ENCODE measurements around the gene GUK1. TPM values are rescaled to one million over a fixed set of nuclear protein-coding genes. Genes with fewer than 3 reads are reported as not detected.

The GUK1 gene
- total and polyA plus RNA-seq, 7 donors: 90.2 to 271 (median 122) TPM

DNA sequence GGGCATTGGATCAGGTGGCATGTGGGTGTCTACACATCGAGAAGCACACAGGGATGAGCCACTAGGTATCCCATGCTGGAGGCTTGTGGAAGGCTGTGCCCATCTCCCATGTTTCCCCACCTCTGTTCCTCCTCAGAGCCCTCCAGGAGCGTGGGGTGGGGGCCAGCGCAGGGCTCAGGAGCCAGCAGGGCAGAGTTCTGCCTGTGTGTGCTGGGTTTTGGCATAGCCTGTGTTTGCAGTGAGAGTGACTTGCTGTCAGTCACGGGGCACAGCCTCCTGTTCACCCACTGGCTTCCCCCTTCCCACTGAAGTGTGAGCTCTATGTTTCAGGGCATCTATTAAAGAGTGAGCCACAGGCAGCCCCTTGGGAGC, 35.9 kb downstream of the GUK1 start:
- Histone ChIP-seq H3K27ac (no peak overlapping the region), H3K27me3 (ENCODE audit: insufficient read depth in 3 of 3, low read length in 2 of 3) (no peaks in the 10 kb centered on the region), H3K4me1 (peaks cover 4% of the 10 kb centered on the region), H3K4me3 (no peak overlapping the region), H3K36me3 (ENCODE audit: insufficient read depth in 1 of 2, low read depth in 1 of 2) (peaks cover 0 to 12% of the 10 kb centered on the region in 2 donors), H3K9me3 (no peaks in the 10 kb centered on the region)
- DNase-seq (no peak), ATAC-seq (no peak)
- 96 to 100% (median 97%) methylated on average over 2 to 4 of the region's 4 CpGs for WGBS, 3 donors
- TF ChIP-seq, protein P1, sequence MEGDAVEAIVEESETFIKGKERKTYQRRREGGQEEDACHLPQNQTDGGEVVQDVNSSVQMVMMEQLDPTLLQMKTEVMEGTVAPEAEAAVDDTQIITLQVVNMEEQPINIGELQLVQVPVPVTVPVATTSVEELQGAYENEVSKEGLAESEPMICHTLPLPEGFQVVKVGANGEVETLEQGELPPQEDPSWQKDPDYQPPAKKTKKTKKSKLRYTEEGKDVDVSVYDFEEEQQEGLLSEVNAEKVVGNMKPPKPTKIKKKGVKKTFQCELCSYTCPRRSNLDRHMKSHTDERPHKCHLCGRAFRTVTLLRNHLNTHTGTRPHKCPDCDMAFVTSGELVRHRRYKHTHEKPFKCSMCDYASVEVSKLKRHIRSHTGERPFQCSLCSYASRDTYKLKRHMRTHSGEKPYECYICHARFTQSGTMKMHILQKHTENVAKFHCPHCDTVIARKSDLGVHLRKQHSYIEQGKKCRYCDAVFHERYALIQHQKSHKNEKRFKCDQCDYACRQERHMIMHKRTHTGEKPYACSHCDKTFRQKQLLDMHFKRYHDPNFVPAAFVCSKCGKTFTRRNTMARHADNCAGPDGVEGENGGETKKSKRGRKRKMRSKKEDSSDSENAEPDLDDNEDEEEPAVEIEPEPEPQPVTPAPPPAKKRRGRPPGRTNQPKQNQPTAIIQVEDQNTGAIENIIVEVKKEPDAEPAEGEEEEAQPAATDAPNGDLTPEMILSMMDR (IDR thresholded peaks at IDR 0.05): no peak
- intact Hi-C loops (cut with DNase I): no loop called here

DNA sequence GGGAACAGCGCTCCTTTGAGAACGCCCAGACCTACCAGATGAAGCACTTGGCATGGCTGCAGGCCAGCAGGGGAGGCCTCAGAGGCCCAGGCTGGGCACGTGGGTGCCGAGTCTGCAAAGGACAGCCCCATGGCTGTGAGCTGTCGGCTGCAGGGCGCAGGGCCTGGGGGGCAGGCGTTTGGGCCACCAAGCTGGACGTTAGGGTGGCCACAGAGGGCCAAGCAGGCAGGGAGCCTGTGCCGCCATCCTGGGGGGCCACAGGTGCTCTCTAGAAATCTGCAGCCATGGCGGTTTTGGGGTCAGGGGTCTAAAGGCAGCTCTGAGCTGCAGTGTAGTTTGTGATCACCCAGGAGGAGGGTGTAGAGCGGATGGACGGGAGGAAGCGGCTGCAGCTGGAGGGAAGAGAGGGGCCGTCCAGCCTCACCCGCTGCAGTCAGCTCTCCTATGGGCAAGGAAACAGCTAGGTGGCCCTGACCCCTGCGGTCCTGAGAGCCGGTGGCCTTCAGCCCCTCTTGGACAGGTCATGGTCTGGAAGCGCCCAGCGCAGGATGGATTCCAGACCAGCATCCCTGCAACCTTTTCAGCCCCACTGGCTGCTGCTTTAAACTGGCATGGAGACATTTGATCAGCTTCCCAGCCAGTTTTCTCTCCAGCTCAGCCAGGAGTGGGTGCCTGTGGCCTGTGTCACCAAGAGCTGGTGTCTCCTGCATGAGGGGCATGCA, 36.5 kb downstream of the GUK1 start:
- DNase-seq (no peak), ATAC-seq (no peak)
- peaks cover 4% of the 10 kb centered on the region for H3K4me1 ChIP-seq
- peaks cover 0 to 12% of the 10 kb centered on the region in 2 donors for H3K36me3 ChIP-seq (ENCODE audit: insufficient read depth in 1 of 2, low read depth in 1 of 2)
- TF ChIP-seq, protein P1 (IDR thresholded peaks at IDR 0.05): no peak
- no peaks in the 10 kb centered on the region for H3K9me3 ChIP-seq
- H3K4me3 ChIP-seq: no peak overlapping the region
- H3K27me3 ChIP-seq (ENCODE audit: insufficient read depth in 3 of 3, low read length in 2 of 3): no peaks in the 10 kb centered on the region
- H3K27ac ChIP-seq: no peak overlapping the region
- intact Hi-C loops (cut with DNase I): no loop called here
- 88 to 90% (median 90%) methylated on average over 19 of the region's 19 CpGs for WGBS, 3 donors

DNA sequence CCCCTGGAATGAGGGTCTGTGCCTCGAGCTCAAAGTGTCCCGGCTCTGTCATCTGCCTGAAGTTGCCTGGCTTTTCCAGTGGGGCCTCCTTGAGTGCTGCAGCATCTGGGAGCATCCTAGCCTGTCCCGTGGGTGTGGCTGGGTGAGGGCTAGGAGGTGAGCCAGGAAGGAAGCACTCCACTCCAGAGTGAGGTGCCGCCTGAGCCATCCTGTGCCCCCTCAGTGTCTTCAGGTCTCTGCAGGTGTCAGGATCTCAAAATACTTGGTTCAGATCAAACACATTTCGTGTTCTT, 37.0 kb downstream of the GUK1 start:
- TF ChIP-seq, protein P1 (IDR thresholded peaks at IDR 0.05): no peak
- no peak for ATAC-seq
- peaks cover 4% of the 10 kb centered on the region for H3K4me1 ChIP-seq
- 88 to 91% (median 91%) methylated on average over 5 of the region's 5 CpGs for WGBS, 3 donors
- no peak for DNase-seq
- peaks cover 0 to 12% of the 10 kb centered on the region in 2 donors for H3K36me3 ChIP-seq (ENCODE audit: insufficient read depth in 1 of 2, low read depth in 1 of 2)
- intact Hi-C loops (cut with DNase I): no loop called here
- no peaks in the 10 kb centered on the region for H3K9me3 ChIP-seq
- H3K4me3 ChIP-seq: no peak overlapping the region
- no peaks in the 10 kb centered on the region for H3K27me3 ChIP-seq (ENCODE audit: insufficient read depth in 3 of 3, low read length in 2 of 3)
- no peak overlapping the region for H3K27ac ChIP-seq

DNA sequence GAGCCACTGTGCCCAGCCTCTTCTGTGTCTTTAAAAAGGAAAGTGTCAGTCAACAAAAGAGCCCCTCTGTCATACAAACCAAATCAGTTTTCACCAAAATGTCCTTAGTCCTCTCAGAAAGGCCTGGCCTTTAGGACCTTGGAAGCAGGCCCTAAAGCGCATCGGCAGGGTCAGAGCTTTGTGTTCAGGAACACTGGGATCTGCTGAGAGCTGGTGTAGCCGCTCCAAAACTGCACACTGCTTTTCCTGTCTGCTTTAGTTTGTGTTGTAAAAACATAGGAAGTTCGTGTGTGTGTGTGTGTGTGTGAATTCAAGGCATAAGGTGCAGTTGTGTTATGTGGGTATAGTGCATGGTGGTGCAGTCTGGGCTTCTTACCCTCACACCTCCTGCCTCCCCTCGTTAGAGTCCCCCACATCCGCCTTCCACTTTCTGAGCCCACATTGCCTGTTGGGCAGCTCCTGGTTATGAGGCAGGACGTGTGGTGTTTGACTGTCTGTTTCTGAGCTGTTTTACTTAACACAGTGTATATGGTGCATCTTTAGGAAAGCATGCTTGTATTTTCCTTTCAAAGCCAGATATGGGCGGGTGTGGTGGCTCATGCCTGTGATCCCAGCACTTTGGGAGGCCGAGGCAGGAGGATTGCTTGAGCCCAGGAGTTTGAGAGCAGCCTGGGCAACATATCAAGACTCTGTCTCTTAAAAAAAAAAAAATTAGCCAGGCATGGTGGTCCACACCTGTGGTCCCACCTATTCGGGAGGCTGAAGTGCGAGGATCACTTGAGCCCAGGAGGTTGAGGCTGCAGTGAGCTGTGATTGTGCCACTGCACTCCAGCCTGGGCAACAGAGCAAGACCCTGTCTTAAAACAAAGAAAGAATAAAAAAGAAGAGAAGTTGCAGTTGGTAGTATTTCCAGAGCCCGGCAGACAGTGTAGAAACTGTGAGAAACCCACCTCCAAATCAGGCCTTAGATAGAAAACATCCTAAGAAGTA, 37.9 kb downstream of the GUK1 start:
- DNase-seq (no peak), ATAC-seq (no peak)
- H3K4me1 ChIP-seq: peaks cover under 1% of the 10 kb centered on the region
- H3K4me3 ChIP-seq: no peak overlapping the region
- peak overlapping the region; percentile 21 for H3K27ac ChIP-seq
- no peaks in the 10 kb centered on the region for H3K27me3 ChIP-seq (ENCODE audit: insufficient read depth in 3 of 3, low read length in 2 of 3)
- WGBS, 3 donors: 92 to 96% (median 94%) methylated on average over 12 of the region's 12 CpGs
- intact Hi-C loops (cut with DNase I): no loop called here
- TF ChIP-seq, protein P1 (IDR thresholded peaks at IDR 0.05): no peak
- H3K36me3 ChIP-seq (ENCODE audit: insufficient read depth in 1 of 2, low read depth in 1 of 2): peaks cover 0 to 12% of the 10 kb centered on the region in 2 donors
- H3K9me3 ChIP-seq: no peaks in the 10 kb centered on the region

Data from psoas muscle (tissue), 8 donors.